Stimulated activated CD4-positive, alpha-beta T cell treated with anti-CD3 and anti-CD28 coated beads, Interleukin-2, amount 100 ng/mL, for 48 hours (primary cell): ENCODE results near the gene UBA5.
A peak's percentile ranks its signal among the peaks of the same experiment; 100 is the strongest.
"Not testable (repeated sequence)": the region's sequence is repeated elsewhere in the genome, so short reads cannot be mapped to it uniquely, and the experiment has no call there.

Experiments
- DNase-seq, 2 donors: peaks; one replicate each; pipeline ENCODE4 v3.0.0-alpha.2; 2020

The UBA5 gene

DNA sequence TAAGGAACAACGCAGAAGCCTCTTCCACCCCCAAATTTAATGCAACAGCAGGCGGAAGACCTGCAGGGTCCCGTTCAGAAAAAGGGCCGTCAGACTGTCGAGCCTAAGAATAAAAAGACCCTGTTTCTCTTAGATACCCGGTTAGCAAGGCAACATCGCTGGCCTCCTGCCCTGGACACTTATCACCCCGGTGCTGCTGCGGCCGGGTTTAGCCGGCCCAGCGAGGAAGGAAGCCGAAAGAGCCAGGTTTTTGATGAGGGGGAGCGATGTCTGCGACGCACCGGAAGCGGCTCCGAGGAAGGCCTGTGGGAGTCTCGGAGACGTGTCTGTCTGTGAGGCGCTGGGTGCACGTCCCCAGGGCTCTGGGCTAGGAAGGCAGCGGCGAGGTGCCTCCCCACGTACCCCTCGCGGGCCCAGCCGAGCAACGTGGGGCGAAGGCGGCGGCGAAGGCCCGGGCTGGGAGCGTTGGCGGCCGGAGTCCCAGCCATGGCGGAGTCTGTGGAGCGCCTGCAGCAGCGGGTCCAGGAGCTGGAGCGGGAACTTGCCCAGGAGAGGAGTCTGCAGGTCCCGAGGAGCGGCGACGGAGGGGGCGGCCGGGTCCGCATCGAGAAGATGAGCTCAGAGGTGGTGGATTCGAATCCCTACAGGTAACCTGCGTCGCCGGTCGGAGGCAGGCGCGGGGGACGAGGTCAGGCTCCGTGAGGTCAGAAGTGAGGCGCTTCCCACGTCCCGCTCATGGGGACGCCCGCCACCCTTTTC, at the start of gene UBA5:
Gene UBA5 (plus strand): TSS at position 278 of the 759 bp plus-strand sequence. CDS start 209 bp downstream, at position 487.
- peak; percentile 59 to 61 for DNase-seq

DNA sequence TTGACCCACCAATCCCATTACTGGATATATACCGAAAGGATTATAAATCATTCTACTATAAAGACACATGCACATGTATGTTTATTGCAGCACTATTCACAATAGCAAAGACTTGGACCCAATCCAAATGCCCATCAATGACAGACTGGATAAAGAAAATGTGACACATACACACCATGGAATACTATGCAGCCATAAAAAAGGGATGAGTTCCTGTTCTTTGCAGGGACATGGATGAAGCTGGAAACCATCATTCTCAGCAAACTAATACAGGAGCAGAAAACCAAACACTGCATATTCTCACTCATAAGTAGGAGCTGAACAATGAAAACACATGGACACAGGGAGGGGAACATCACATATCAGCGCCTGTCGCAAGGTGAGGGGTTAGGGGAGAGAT, 44.8 kb upstream of the UBA5 start:
- not testable (repeated sequence) for DNase-seq

DNA sequence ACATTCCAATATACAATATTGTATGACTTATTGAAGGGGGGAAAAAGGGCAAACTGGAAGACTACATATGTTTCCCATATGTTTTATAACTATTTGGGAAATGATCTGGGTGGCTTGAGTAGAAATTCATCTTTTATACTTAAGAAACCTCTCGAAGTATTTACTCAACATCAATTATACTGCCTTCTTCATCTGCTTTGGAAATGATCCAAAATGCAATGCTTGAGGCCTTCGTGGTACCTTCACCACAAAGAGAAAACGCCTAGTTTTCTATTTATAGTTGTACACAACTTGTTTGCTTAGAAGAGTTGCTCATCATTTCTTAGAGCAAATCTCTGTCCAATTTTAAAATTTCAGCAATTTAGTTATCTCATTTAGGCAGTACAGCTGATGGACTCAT, 44.2 kb upstream of the UBA5 start:
- no peak for DNase-seq

DNA sequence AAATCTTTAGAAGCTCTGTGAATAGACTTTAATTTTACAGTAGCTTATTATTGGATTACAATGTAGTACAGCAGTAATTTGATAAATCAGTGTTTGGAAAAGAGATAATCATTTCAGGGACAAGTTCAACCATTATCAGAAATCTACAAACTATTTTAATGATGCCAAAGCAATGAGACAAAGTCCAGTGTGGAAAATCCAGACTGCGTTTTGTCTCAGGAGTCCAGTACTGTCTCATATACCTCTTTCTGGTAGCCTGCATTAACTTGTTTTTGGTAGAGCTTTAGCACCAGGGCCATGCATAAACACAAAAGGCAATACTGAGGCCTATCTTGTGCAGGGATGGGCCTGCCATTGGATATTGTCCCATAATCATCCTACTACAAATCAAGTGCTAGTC, 43.3 kb upstream of the UBA5 start:
- no peak for DNase-seq

DNA sequence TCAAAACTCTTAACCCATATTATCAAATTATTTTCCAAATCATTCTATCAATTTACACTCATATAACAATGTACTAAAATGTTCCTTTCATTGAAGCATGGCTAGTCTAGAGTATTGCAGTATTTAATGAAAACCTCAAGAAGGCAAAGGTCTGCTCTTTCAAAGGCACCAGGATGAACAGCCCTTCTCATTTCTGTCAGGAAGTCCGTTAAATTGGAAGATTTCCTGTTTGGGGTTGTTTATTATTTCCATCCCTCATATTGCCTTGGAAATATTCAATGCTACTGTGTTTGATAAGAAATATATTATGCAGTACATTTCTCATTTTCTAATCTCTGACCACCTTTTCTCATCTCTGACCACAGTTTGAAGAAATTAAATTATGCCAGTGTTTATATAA, 38.0 kb upstream of the UBA5 start:
- DNase-seq: no peak

DNA sequence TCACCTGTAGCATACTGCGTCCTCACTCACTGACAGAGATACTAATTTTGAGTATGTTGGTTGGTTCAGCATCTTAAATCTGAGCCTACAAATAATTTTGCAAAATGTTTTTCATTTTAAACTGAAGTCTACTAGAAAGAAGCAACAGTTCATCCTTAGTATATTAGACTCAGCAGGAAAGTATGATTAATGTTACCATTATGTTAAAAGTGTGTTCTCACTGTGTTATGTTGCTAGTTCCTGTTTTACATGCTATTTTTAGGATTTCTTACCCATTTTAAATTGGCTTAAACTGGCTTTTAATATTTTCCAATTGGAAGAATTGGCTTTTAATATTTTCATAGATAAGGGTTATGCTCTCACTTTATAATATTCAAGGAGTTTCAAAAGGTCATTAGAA, 37.4 kb upstream of the UBA5 start:
- DNase-seq: no peak

DNA sequence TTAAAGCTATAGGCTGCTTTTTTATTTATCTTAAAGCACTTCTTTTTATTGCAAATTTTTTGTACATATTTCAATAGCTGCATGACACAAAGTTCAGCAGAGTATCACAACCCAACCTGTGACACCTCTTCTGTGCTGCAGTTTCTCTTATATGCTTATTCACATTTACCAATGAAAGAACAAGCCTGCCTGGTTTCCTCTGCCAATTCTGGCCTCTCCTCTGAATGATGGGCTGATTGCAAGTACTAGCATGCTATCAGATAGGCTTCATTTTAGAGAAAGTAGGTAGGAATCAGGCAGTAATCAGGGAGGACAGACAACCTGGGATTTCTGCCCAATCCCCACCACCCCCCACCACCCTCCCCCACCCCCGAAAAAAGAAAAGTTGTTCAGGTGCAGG, 36.5 kb upstream of the UBA5 start:
- no peak for DNase-seq

DNA sequence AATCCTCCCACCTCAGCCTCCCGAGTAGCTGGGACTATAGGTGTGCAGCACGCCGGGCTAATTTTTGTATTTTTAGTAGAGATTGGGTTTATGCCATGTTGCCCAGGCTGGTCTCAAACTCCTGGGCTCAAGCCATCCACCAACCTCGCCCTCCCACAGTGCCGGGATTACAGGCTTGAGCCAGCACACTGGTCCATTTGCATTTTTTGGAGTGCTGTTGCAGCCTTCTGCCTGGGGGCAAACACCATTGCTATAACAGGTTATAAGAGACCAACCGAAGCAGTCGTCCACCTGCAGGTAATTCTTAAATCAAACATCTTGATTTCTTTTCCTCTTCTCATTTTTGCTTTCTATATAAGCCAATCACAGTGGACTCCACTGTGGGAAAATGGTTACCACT, 35.3 kb upstream of the UBA5 start:
- DNase-seq: no peak

DNA sequence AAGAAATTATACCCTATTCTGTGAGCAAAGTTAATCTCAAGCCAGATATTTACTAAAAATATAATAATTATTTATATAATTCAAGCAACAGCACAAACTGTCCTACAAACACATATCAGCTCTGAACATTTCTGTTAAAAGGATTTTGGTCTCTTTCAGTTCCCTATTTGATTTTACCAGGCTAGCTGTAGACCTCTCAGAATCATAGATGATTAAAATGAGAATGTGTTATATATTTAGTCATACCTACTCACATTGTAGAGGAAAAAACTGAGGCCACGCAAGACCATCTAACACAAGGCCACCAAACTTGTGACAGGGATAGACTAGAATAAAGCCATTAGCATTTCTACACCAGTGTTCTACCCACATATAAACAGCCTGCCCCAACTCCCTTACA, 34.5 kb upstream of the UBA5 start:
- DNase-seq: no peak

DNA sequence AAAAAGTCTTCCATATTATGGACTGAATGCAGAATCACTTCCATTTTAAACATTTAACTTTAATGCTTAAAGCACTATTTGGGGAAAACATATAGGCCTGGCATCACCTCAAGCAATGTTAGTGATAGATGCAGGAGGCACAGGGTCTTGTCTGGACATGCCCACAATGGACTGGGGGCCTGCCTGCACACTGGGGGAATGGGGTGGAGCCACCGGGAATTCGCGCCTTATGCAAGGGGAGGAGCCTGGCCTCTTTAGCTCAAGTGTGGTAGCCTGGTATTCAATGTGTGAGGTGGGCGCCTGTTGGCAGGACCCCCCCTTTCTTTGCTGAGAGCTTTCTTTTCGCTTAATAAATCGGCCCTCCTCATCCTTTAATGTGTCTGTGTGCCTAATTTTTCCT, 33.2 kb upstream of the UBA5 start:
- DNase-seq: no peak

DNA sequence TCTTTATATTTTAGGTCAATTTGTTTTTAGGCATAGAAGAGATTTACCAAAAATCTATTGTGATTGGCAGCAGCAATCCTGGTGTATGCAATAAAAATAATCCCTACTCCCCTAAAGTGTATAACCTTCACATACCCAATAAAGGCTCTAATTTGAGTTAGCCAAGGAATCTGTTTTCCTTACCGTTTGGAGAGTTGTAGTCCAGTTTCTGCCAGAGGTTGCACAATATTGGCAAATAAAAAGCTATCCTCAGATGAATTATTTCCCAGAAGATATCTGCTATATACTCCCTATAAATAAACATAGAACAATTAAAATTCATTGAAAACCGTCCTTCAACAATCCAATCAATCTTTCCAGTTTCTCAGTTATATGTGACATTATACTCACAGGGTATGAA, 32.0 kb upstream of the UBA5 start:
- no peak for DNase-seq

DNA sequence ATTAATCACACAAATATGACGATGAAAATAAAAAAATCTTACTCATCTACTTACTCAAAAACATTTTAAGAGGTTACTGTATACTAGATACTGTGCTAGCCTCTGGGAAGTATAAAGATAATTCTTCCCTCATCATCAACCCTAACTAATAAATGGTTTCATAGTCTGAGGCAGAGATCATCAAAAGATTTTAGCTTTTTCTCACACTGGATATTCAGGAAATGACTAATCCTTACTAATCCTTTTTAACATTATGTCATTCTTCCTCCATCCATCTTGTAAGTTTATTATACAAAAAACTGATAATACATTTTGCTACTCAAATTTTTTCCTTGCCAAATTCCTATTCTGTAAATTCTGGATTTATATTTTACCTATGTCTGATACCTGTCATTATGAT, 30.2 kb upstream of the UBA5 start:
- DNase-seq: no peak

DNA sequence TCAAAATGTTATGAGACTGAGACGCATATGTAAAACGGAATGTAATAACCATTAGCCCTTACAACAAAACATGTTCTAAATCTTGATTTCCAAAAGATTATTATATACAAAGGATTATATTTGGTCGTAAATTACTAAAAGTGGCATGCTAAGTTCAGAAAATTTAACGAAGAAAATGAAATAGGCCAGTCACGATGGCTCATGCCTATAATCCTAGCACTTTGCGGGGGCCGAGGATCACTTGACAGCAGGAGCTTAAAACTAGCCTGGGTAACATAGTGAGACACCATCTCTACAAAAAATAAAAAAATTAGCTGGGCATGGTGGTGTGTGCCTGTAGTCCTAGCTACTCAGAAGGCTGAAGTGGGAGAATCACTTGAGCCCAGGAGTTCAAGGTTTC, 29.5 kb upstream of the UBA5 start:
- no peak for DNase-seq

DNA sequence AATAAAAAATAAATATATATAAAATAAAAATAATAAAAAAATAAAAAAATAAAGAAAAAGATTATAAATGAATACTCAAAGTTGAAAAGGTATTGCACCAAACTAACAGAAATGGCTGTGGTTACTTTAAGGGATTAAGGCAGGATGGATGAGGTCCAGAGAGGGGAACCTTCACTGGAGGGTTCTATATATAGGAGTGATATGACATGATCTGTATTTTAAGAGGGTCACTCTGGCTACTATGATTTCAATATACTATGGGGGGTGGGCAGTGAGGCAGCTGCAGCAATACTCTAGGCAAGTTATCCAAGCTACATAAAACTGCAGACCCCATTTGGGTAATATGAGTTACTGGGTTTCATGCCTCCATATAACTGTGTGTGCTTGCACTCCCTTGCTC, 25.1 kb upstream of the UBA5 start:
- no peak for DNase-seq

DNA sequence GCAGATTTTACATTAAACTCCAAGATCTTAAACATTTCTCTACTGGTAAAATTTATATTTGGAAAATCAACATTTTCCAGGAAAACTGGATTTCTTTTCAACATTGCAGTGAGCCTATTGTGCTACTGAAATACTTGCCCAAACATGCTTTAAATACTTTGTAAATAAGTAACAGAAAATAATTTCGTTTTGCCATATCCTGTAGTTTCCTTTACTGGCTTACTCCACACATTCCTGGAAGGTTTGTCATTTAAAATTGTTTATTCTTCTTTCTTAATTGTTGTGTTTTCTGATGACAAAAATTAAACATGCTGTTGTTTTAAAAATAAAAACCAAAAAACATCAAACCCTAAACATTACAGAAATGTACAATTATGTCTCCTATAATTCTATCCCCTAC, 22.5 kb upstream of the UBA5 start:
- no peak for DNase-seq

DNA sequence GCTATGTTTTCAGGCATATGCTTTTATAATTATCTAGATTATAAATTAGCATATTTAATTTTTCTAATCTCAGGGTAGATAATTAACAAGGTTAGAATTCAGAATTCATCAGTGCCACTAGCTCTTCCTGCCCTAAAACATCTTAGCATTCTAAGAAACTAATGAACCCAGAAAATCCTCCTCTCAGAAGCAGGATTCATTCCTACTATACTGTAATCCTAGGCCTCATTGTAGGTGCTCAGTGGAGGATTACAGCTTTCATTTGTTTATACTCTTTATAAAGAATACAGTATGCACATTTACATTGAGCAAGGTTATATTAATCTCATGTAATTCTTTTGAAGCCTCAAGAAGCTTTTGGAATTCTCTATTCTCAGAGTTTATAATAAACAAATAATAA, 21.4 kb upstream of the UBA5 start:
- no peak for DNase-seq

DNA sequence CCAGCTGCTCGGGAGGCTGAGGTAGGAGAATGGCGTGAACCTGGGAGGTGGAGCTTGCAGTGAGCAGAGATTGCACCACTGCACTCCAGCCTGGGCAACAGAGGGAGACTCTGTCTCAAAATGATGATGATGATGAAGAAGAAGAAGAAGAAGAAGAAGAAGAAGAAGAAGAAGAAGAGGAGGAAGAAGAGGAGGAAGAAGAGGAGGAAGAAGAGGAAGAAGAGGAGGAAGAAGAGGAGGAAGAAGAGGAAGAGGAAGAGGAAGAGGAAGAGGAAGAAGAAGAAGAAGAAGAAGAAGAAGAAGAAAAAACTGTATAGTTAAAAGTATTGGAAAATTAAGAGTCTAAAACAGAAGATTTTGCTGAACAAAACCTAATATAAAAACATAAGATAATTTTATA, 18.7 kb upstream of the UBA5 start:
- not testable (repeated sequence) for DNase-seq

DNA sequence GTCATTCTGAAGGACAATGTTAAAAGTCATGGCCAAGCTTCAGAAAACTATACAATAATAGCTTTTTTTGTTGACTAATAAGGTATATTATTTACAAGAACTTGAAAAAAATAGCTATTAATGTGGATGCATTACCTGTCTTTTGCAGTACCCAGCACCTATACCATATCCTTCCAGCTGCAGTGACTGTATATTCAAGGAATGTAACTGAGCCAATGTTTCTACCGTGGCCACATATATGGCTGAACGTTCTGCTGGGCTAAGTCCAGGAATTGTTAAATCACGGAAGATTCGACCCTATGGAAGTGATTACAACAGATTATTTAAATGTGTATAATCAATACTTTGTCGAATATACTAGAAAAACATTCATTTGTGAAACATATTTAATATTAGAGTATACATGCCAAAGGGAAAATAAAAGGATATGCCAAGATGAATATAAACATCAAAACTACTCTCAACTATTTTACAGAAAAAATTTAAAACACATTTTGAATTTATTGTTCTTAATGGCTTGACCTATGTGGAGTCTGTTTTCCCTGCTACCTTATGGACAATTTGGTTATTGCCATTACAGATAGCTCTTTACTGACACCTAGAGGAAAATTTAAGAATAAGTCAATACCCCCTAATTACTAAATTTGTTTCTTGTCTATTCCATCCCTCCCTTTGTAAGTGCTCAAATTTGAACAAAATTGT, 18.1 kb upstream of the UBA5 start:
- DNase-seq: no peak

DNA sequence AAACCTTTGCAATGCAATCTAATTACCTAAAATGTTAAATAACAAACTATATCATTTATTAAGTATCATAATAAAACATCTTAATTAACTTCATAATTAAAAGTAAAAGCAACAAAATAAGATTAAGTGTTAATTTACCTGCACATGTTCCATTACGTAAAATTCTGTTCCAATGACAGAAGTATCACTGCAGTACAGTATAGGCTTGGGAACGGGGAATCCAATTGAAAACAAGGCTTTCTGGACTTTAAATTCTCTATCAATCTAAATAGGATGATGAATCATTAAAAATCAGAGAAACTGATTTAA, 17.6 kb upstream of the UBA5 start:
- DNase-seq: no peak

DNA sequence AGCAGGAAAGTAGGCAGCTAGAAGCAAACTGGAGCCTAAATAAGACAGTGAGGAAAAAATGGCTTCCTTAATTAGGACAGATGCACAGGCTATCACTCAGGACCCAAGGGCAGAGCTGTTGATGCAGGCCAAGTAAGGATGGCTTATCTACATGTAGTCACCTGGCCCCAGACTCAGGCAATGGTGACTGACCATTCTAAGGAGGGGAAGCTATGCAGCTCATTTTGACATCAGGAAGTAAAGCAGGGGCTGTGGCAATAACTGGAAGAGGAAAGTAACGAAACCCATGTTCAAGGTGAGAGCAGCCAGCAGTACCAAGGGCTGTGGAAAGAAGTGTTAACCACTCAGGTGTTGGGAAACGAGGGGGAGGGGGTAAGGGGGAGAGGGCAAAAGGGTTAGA, 16.8 kb upstream of the UBA5 start:
- no peak for DNase-seq

DNA sequence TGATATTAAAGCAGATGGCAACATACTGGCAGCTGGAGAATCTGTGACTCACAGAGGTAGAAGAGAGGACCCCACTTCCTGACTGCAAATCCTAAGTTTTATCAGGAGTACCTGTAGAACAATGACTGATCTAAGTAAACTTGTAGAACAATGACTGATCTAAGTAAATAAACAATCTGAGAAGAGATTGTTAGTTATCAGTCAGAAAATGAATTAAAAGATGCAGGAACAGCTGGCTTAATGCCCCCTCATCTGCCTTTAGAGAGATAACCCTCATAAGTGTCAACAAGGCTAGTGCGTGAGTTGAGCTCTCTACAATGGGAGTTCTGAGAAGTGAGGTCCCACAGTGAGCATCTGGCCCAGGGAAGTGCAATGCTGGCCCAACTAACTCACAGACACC, 15.1 kb upstream of the UBA5 start:
- DNase-seq: no peak

DNA sequence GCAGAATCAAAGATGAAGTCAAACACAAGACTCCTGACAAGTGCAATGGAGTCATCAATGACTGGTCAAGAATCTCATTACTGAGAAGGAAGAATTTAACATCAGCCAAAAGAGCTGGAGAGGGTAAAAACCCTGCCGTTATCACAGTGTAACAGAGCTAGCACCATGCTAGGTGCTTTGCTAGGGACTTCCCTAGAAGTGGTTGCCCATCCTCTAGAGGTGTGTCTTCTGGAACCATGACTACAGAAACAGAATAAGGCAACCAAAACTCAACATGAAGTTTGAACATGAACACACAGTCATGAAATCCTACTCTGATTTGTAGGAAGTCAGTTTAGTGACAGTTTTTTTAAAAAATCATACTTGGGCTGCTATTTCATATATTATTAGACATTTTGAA, 10.0 kb upstream of the UBA5 start:
- no peak for DNase-seq

DNA sequence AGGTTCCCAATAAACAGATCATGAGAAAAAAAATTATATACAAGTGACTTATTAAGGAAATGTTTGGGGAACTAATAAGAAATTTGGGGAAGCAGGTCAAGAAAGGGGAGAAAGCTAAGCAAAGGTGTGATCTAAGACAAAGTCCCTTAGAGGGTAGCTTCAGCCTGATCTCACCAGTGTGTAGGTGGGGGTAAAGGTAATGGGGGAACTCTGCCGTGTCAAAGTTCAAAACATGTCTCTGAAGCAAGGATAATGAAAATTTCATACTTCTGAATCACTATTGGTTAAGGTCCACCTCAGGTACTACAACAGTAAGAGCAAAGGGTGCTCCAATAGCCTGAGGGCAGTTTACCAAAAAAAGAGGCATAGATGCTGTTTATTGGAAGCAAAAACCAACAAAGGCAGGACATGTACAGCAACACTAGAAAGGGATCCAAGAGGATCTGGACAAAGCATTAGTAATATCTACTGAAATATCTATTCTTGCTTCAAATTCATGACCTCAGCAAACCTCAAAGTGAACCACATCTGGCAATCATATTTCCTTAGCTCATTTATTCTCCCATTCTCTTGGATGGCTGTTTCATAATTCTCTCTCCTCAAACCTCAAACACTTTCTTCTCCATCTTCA, 7.4 kb upstream of the UBA5 start:
- DNase-seq: no peak

DNA sequence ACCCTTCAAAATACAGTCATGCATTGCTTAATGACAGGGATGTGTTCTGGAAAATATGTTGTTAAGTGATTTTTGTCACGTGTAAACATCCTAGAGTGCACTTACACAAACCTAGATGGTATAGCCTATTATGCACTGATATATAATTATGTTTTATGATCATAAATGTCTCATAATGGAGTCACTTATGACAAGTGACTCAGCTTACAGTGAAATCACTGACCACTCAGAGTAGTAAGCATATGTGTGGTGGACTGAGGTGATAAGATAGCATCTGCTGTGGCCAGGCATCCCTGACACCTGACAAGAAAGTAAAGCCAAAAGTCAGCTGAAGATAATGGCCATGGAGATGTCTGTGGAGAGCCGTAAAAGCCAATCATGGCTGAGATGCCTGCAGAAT, 5.9 kb upstream of the UBA5 start:
- no peak for DNase-seq

DNA sequence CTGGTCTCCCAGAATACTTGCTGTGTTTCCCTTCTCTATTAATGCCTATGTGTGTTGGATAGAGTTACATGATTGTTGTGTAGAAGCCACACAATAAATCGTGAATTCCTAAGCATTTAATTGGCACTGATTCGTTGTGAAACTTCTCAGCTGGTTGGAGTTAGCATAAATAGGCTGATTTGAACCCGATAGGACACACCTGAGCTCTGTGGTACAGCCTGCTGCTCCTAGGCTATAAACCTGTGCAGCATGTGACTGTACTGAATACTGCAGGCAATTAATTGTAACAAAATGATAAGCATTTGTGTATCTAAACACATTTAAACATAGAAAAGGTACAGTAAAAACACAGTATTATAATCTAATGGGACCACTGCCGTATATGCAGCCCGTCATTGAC, 5.4 kb upstream of the UBA5 start:
- DNase-seq: no peak
